ENCODE results near the gene CDC42EP5. TPM values are rescaled to one million over a fixed set of nuclear protein-coding genes. Genes with fewer than 3 reads are reported as not detected.

CDC42EP5 gene
- total RNA-seq, 4 donors from 2014 or later: 10.8 to 27.1 (median 20.6) TPM

DNA sequence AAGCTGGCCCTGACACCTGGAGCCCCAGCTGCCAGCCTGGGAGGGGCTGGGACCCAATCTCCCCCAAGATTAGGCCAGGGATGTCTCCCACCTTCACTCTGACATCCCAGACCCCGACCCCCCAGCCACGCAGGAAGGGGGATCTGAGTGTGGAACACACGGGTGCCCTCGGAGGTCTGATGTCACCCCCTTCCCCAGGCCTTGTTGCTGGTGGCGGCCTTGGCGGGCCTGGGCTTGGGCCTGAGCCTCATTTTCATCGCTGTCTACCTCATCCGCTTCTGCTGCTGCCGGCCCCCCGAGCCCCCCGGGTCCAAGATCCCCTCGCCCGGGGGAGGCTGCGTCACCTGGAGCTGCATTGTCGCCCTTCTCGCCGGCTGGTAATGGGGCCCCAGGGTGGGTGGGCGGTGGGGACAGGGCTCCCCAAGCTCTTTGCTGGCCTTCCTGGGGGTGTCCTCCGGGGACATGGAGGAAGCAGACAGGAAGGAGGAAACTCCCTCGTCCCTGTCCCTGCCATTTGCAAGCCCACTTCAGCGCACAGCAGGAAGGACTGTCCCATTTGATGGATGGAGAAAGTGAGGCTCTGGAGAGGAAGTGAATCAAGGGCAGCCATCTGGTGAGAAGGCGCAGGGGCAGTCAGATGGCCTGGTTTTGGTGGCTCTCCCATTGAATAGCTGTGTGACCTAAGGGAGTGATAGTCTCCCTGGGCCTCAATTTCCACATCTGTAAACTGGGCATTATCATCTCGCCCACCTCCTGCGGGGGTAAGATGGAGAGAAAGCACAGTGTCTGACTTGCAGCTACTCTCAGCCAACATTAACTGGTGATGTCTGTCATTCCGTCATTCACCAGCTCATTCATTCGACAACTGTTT lies 53.9 kb downstream of the CDC42EP5 start:
- TF ChIP-seq POLR2A (IDR thresholded peaks at IDR 0.05; ENCODE audit: low read depth): no peak
- TF ChIP-seq, protein P1, sequence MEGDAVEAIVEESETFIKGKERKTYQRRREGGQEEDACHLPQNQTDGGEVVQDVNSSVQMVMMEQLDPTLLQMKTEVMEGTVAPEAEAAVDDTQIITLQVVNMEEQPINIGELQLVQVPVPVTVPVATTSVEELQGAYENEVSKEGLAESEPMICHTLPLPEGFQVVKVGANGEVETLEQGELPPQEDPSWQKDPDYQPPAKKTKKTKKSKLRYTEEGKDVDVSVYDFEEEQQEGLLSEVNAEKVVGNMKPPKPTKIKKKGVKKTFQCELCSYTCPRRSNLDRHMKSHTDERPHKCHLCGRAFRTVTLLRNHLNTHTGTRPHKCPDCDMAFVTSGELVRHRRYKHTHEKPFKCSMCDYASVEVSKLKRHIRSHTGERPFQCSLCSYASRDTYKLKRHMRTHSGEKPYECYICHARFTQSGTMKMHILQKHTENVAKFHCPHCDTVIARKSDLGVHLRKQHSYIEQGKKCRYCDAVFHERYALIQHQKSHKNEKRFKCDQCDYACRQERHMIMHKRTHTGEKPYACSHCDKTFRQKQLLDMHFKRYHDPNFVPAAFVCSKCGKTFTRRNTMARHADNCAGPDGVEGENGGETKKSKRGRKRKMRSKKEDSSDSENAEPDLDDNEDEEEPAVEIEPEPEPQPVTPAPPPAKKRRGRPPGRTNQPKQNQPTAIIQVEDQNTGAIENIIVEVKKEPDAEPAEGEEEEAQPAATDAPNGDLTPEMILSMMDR (IDR thresholded peaks at IDR 0.05): no peak
- TF ChIP-seq EP300 (IDR thresholded peaks at IDR 0.05): no peak
- TF ChIP-seq POLR2AphosphoS5 (IDR thresholded peaks at IDR 0.05): no peak
- Histone ChIP-seq H3K4me3 (no peak overlapping the region), H3K27ac (replicated peaks in 1 of 4) (peak overlapping the region in 3 of 4 donors; percentile 34 to 68 (median 43)), H3K9me3 (no peaks in the 10 kb centered on the region), H3K36me3 (no peaks in the 10 kb centered on the region), H3K27me3 (peaks cover 0 to 95% (median 48%) of the 10 kb centered on the region in 4 donors), H3K4me1 (peaks cover 14 to 44% (median 31%) of the 10 kb centered on the region in 4 donors)
- 91% methylated on average over 8 of the region's 26 CpGs for WGBS
- no peak for DNase-seq (ENCODE audit: extremely low spot score)
- intact Hi-C loops (cut with DNase I): no loop called here

DNA sequence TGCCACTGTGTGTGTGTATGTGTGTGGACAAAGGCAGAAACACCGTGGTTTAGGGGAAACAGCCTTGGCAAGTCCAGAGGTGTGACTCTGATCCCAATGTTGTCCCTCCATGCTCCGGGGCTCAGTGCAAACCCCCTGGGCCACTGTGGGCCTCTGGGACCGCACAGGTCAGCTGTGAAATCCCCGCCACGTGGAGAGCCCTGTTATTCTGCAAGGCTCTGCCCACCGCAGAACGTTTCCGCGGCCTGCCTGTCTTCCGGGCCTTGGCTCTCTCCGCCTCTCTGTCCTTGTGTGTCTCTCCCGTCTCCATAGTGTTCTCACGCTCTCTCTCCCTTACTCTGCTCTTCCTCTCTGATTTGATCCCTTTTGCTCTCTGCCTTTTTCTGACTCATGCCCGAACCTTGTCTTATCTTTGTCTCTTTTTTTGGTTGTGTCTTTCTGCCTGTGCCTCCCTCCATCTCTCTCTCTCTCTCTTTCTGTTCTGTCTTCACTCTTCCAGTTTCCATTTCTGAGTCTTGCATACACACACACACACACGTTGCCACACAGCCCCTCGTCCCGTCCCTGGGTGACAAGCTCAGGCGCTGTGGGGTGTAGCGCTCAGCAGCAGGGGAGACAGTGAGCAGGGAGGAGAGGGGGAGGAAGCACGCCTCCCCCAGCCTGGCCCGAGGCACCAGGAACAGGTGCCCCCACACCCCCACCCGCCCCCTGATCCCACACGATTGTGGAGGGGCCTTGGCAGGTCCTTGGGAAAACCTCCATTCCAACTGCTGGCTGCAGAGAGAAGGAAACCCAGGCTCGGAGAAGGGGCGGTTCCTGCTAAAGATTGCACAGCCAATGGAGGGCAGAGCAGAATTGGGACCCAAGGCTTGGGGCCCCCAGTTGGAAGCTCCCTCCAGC lies 54.8 kb downstream of the CDC42EP5 start:
- Histone ChIP-seq H3K27me3 (peaks cover 0 to 92% (median 49%) of the 10 kb centered on the region in 4 donors), H3K27ac (replicated peaks in 1 of 4) (peak overlapping the region in 3 of 4 donors; percentile 21 to 42 (median 34)), H3K9me3 (no peaks in the 10 kb centered on the region), H3K4me3 (no peak overlapping the region), H3K4me1 (peaks cover 14 to 44% (median 31%) of the 10 kb centered on the region in 4 donors), H3K36me3 (no peaks in the 10 kb centered on the region)
- DNase-seq (ENCODE audit: extremely low spot score): no peak
- TF ChIP-seq POLR2A (IDR thresholded peaks at IDR 0.05; ENCODE audit: low read depth) (no peak), POLR2AphosphoS5 (IDR thresholded peaks at IDR 0.05) (no peak), EP300 (IDR thresholded peaks at IDR 0.05) (no peak)
- TF ChIP-seq, protein P1 (IDR thresholded peaks at IDR 0.05): no peak
- WGBS: 24% methylated on average over 22 of the region's 25 CpGs
- intact Hi-C loops (cut with DNase I): no loop called here

DNA sequence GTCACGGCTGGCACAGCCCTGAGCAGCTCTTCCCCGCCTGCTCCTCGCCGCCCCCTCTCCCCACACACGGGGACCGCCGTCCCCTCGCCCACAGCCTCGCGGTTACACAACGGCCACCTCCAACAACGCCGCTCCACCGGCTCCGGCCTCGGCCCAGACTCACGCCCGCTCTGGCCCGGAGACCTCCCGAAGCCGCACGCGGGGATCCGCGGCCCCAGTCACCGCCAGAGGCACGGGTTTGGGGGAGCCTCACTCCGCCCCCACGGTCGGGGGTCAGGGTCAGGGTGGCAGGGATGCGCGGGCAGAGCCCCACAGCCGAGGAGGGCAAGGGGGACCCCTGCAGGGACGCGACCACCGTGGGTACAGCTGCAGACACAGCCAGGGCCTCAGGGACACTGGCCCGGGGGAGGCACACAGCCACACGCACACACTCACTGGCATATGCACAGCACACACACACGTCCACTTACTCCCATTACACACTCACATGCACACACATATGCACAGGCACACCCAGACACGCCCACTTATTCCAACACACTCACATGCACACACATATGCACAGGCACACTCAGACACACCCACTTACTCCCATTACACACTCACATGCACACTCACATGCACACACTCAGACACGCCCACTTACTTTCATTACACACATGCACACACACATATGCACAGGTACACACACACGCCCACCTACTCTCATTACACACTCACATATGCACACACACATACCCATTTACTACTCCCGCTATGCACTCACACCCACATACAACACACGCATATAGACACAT lies 56.2 kb downstream of the CDC42EP5 start:
- Histone ChIP-seq H3K36me3 (no peaks in the 10 kb centered on the region), H3K9me3 (no peaks in the 10 kb centered on the region), H3K4me3 (peak overlapping the region in 3 of 4 donors; percentile 38 to 51 (median 44)), H3K4me1 (peaks cover 14 to 44% (median 31%) of the 10 kb centered on the region in 4 donors), H3K27me3 (peaks cover 0 to 90% (median 49%) of the 10 kb centered on the region in 4 donors), H3K27ac (replicated peaks in 1 of 4) (no peak overlapping the region)
- intact Hi-C loops (cut with DNase I): no loop called here
- DNase-seq (ENCODE audit: extremely low spot score): no peak
- TF ChIP-seq, protein P1 (IDR thresholded peaks at IDR 0.05): no peak
- TF ChIP-seq POLR2A (IDR thresholded peaks at IDR 0.05; ENCODE audit: low read depth): no peak
- no peak for TF ChIP-seq EP300 (IDR thresholded peaks at IDR 0.05)
- TF ChIP-seq POLR2AphosphoS5 (IDR thresholded peaks at IDR 0.05): no peak
- WGBS: 30% methylated on average over 33 of the region's 44 CpGs
